Measurements from ENCODE around the gene MKNK1. TPM values are rescaled to one million over a fixed set of nuclear protein-coding genes. Genes with fewer than 3 reads are reported as not detected.
A peak's percentile ranks its signal among the peaks of the same experiment; 100 is the strongest.

Gene MKNK1
- total RNA-seq, 1 donor from 2014 or later = 61.1 TPM

GRCh38 chr1:46615088-46615487 lies 11.0 kb upstream of the MKNK1 start:
- H3K27me3 ChIP-seq = no peaks in the 10 kb centered on the region
- H3K9me3 ChIP-seq = no peaks in the 10 kb centered on the region
- intact Hi-C loops (cut with DNase I) = no loop called here
- peaks cover 52% of the 10 kb centered on the region for H3K4me1 ChIP-seq
- DNase-seq (no peak), ATAC-seq (no peak)
- H3K4me3 ChIP-seq = peak overlapping the region; percentile 74
- no peak overlapping the region for H3K27ac ChIP-seq
- TF ChIP-seq CTCF (IDR thresholded peaks at IDR 0.05) = no peak
- peaks cover 1% of the 10 kb centered on the region for H3K36me3 ChIP-seq

GRCh38 chr1:46614604-46614984 lies 10.5 kb upstream of the MKNK1 start:
- no peak for ATAC-seq
- Histone ChIP-seq H3K27ac (peak overlapping the region; percentile 33), H3K9me3 (no peaks in the 10 kb centered on the region), H3K27me3 (no peaks in the 10 kb centered on the region), H3K4me1 (peaks cover 52% of the 10 kb centered on the region), H3K36me3 (peaks cover 6% of the 10 kb centered on the region), H3K4me3 (no peak overlapping the region)
- intact Hi-C loops (cut with DNase I) = no loop called here
- DNase-seq = no peak
- no peak for TF ChIP-seq CTCF (IDR thresholded peaks at IDR 0.05)

GRCh38 chr1:46613661-46614603 lies 9.9 kb upstream of the MKNK1 start:
- peak overlapping the region; percentile 33 for H3K27ac ChIP-seq
- H3K4me3 ChIP-seq = peak overlapping the region; percentile 39
- no peaks in the 10 kb centered on the region for H3K27me3 ChIP-seq
- H3K36me3 ChIP-seq = peaks cover 13% of the 10 kb centered on the region
- no peak for TF ChIP-seq CTCF (IDR thresholded peaks at IDR 0.05)
- ATAC-seq (peak; percentile 77), DNase-seq (peak; percentile 92)
- H3K4me1 ChIP-seq = peaks cover 52% of the 10 kb centered on the region
- intact Hi-C loops (cut with DNase I) = no loop called here
- no peaks in the 10 kb centered on the region for H3K9me3 ChIP-seq

- DNase-seq (no peak), ATAC-seq (no peak)
- intact Hi-C loops (cut with DNase I) = no loop called here
- H3K27ac ChIP-seq = peak overlapping the region; percentile 33
- peaks cover 21% of the 10 kb centered on the region for H3K36me3 ChIP-seq
- peak overlapping the region; percentile 39 for H3K4me3 ChIP-seq
- TF ChIP-seq CTCF (IDR thresholded peaks at IDR 0.05) = no peak
- peaks cover 52% of the 10 kb centered on the region for H3K4me1 ChIP-seq
- H3K27me3 ChIP-seq = no peaks in the 10 kb centered on the region
- H3K9me3 ChIP-seq = no peaks in the 10 kb centered on the region
These were observed 9.0 kb upstream of the MKNK1 start for GRCh38 chr1:46612937-46613660.

GRCh38 chr1:46611691-46612221 lies 7.7 kb upstream of the MKNK1 start:
- Histone ChIP-seq H3K27ac (no peak overlapping the region), H3K9me3 (no peaks in the 10 kb centered on the region), H3K27me3 (no peaks in the 10 kb centered on the region), H3K36me3 (peaks cover 24% of the 10 kb centered on the region), H3K4me3 (no peak overlapping the region), H3K4me1 (peaks cover 46% of the 10 kb centered on the region)
- intact Hi-C loops (cut with DNase I) = no loop called here
- TF ChIP-seq CTCF (IDR thresholded peaks at IDR 0.05) = no peak
- DNase-seq (no peak), ATAC-seq (no peak)
